ENCODE measurements around the gene TBC1D9B.

The TBC1D9B gene

DNA sequence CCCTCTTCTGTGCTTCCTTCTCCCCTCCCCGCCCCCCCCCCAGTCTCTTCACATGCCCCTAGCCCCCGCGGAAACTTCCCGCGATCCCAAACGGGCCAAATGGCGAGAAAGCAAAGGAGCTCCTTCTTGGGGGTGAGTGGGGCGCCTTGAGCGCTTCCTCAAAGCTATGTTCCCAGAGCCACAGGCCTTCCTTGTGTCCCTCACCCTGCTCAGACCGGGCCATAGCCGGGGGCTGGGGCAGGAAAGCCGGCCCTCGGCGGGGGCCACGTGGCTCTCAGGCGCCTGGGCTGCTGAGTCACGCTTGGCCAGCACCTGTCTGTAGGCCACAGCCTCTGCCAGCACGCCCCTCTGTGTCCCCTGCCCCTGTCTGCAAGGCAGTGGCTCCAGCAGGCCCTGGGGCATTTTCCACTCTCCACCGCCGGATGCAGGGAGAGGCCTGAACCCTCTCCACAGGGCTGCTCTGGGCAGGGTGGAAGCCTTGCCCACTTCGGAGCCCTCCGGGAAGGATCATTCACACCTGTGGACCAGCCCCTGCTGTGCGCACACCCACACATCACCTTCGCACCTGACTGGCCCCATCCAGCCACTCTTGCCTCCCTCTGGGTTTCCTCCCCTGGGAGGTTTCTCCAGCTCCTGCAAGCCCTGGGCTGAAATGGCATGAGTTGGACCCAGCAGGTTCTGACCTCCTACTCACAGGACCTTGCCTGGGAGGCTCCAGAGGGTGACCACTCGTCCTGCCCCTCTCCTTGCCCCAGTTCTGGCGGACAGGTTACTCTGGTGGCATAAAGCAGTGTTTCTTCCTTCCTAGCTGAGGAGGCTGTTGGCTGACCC, 88.2 kb downstream of the TBC1D9B start:
- peak; percentile 34 to 36 for DNase-seq

GRCh38 chr5:179818746-179819295, 88.9 kb downstream of the TBC1D9B start:
- DNase-seq: peak; percentile 75 to 80

- no peak for DNase-seq
Observed at GRCh38 chr5:179817890-179818745, 89.6 kb downstream of the TBC1D9B start.

DNA sequence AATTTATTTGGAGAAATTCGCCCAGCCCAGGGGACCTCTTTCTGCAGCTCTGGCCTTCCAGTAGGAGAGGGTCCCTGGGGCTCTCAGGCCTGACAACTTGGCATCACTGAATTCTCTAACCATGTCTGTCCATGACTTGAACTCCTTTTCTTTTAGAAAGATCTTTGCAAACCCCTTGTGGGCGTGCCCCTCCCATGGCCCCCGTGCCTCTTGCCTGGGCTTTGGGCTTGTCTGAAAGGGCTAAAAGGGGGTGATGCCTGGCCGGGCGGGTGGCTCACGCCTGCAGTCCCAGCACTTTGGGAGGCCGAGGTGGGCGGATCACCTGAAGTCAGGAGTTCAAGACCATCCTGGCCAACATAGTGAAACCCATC, 90.2 kb downstream of the TBC1D9B start:
- DNase-seq: no peak

- no peak for DNase-seq
Observed at GRCh38 chr5:179816796-179817469, 90.8 kb downstream of the TBC1D9B start.

GRCh38 chr5:179816401-179816795, 91.3 kb downstream of the TBC1D9B start:
- DNase-seq: no peak

DNA sequence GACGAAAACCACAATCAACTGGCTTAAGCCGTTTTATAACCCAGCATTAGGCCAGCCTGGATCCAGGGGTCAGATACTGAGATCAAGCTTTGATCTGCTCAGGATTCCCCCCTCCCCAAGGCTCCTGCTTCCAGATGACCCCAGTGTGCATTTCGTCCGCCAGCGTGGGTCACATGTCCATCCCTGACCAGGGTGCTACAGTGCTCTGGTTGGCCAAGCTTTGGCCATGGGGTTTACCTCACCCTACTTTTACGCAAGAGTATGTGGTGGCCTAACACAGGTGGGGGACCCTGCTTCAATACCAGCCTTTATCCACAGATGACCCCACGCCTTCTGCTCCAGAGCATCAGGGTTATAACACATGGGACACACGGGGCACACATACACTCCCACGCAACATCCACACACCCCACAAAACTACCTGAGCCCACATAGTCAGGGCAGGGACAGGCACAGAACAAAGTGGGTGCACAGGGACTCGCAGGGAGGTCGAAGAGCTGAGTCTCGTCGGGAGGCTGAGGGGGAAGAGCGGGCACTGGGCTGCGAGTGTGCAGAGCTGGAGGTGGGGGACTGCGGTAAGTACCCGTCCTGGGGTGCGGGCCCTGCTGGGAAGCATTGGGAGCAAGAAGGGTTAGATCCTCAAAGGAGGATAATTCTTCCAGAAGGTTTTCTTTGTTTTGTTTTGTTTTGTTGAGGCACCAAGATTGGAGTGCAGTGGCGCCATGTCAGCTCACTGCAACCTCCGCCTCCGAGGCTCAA, 92.0 kb downstream of the TBC1D9B start:
- DNase-seq: no peak

- no peak for DNase-seq
Observed at GRCh38 chr5:179814090-179814489, 93.6 kb downstream of the TBC1D9B start.

DNA sequence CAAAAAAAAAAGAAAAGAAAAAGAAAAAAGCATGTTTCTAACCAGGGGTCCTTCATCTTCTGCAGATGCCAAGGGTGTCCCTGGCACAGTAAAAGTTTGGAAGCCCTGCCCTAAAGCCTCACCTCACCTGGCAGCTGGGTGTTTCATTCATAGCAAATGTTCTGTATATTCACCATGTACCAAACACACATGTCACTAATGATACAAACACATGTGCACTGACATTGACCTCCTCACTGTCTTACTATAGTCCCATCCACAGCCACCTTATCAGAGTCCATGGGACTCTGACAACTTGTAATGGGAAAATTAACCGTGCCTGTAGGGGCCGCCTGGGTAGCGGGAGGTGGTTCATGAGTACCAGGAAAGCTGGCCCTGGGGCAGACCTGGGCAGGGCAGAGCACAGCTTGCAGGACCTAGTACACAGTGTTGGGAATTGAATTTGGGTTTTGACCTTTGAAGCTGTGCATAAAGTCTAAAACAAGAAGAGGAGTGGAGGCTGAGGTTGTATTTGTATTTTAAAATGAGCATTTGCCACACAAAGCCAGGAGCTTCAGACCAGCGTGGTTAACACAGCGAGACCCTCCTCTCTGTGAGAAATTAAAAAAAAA, 94.6 kb downstream of the TBC1D9B start:
- DNase-seq: no peak

DNA sequence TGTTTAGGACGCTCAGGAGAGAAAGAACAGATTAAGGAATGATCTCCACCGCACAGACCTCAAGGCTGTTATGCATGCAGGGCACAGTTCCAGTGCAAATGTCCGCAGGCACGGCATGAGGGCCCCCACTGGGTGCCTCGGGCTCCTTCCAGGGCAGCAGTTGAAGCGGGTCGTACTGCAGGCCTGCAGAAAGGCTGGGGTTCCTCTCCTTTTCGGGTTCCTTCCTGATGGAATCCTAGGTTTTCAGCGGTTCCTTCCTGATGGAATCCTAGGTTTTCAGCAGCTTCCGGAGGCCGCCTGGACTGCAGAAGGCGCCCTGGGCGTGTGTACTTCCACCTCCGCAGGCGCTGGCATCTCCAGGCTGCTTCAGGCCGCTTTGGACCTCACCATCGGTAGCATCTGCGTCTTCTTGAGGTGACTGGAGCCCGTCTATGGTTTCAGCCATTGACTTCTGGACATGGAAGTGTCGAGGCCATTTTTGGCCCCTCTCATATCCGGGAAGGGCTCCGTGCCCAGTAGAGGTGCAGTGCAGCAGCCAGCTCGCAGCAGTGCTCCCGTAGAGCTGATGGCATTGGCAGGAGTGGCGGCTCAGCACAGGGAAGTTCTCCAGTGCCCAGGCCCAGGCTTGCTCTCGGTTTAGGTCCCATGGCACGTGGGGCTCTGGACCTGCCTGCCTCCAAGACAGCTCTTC, 95.4 kb downstream of the TBC1D9B start:
- DNase-seq: no peak

All from stimulated activated CD4-positive, alpha-beta T cell treated with anti-CD3 and anti-CD28 coated beads, Interleukin-4, amount 100 ng/mL, for 4 hours (primary cell).